HEK293 (cell line): ENCODE data around the gene THSD7B.

Experiments
- CTCF ChIA-PET: fragments of 350-600 bp; formaldehyde crosslinking; extraction: SDS; loops from one replicate; lab custom pipeline; 2021; ENCODE audit warnings: antibody characterized with exemption; lab: Yijun Ruan, JAX
- POLR2A ChIA-PET: fragments of 300-600 bp; formaldehyde crosslinking; extraction: SDS; loops from one replicate; lab custom pipeline; 2020; ENCODE audit warnings: antibody characterized with exemption, inconsistent platforms; lab: Yijun Ruan, JAX
- H3K27ac ChIP-seq: fragments of 200-500 bp; sonication (Bioruptor generic); 2 replicates; pipeline ENCODE4 v1.5.1; 2014; ENCODE audit warnings: low read depth, low read length, control low read depth, inconsistent platforms; ENCODE audit errors: extremely low read depth
- H3K36me3 ChIP-seq, 2 experiments: fragments of 200-500 bp in 1 of 2; sonication (Bioruptor generic) in 1 of 2; 1 replicate in 1 of 2; 2 replicates in 1 of 2; pipeline ENCODE4 v1.5.1; 2014 to 2017; ENCODE audit warnings: inconsistent platforms in 2 of 2, low read length in 2 of 2; ENCODE audit not compliant: control insufficient read depth in 2 of 2, insufficient read depth in 1 of 2
- H3K4me1 ChIP-seq: fragments of 200-500 bp; sonication (Bioruptor generic); 2 replicates; pipeline ENCODE4 v1.5.1; 2014; ENCODE audit warnings: mild to moderate bottlenecking, low read length, inconsistent platforms; ENCODE audit not compliant: control insufficient read depth, insufficient read depth
- H3K4me3 ChIP-seq: 2 replicates; pipeline ENCODE4 v1.5.1; 2011; ENCODE audit warnings: low read depth, mild to moderate bottlenecking, control low read depth, low read length, moderate library complexity
- H3K9me3 ChIP-seq: fragments of 200-500 bp; sonication (Bioruptor generic); 2 replicates; pipeline ENCODE4 v1.5.1; 2014; ENCODE audit warnings: low read depth, low read length, inconsistent platforms; ENCODE audit not compliant: control insufficient read depth, insufficient read depth
- AEBP2 ChIP-seq: fragments of 450-650 bp; formaldehyde crosslinking; IDR thresholded peaks from 2 replicates; pipeline ENCODE4 v1.5.1; 2016; ENCODE audit warnings: missing biosample characterization, missing genetic modification characterization, borderline replicate concordance
- HOXA7 ChIP-seq: sonication (generic); formaldehyde crosslinking; IDR thresholded peaks from 2 replicates; pipeline ENCODE4 v1.8.1; 2022; ENCODE audit warnings: missing genetic modification reagents, borderline replicate concordance
- KLF10 ChIP-seq: fragments of 450-650 bp; IDR thresholded peaks from 2 replicates; pipeline ENCODE4 v1.5.1; 2018; ENCODE audit warnings: missing biosample characterization, mild to moderate bottlenecking, missing genetic modification characterization
- SCRT1 ChIP-seq: fragments of 450-650 bp; formaldehyde crosslinking; IDR thresholded peaks from 2 replicates; pipeline ENCODE4 v1.5.1; 2016; ENCODE audit warnings: missing biosample characterization, missing genetic modification characterization, borderline replicate concordance
- ZBTB1 ChIP-seq: fragments of 450-650 bp; formaldehyde crosslinking; IDR thresholded peaks from 2 replicates; pipeline ENCODE4 v1.5.1; 2016; ENCODE audit warnings: missing biosample characterization, missing genetic modification characterization
- ZFHX2 ChIP-seq: fragments of 450-650 bp; formaldehyde crosslinking; conservative IDR thresholded peaks from 2 replicates; pipeline ENCODE4 v1.5.1; 2016; ENCODE audit warnings: missing biosample characterization, missing genetic modification characterization
- ZFP41 ChIP-seq: fragments of 450-650 bp; formaldehyde crosslinking; IDR thresholded peaks from 2 replicates; pipeline ENCODE4 v1.5.1; 2016; ENCODE audit warnings: missing biosample characterization, missing genetic modification characterization, borderline replicate concordance
- ZIC2 ChIP-seq: fragments of 450-650 bp; formaldehyde crosslinking; IDR thresholded peaks from 2 replicates; pipeline ENCODE4 v1.5.1; 2016; ENCODE audit warnings: missing biosample characterization, missing genetic modification characterization
- ZNF10 ChIP-seq: fragments of 450-650 bp; formaldehyde crosslinking; IDR thresholded peaks from 2 replicates; pipeline ENCODE4 v1.5.1; 2017; ENCODE audit warnings: missing biosample characterization, missing genetic modification characterization
- ZNF202 ChIP-seq: fragments of 450-650 bp; formaldehyde crosslinking; IDR thresholded peaks from 2 replicates; pipeline ENCODE4 v1.5.1; 2016; ENCODE audit warnings: missing biosample characterization, missing genetic modification characterization, borderline replicate concordance
- ZNF24 ChIP-seq: fragments of 450-650 bp; formaldehyde crosslinking; IDR thresholded peaks from 2 replicates; pipeline ENCODE4 v1.5.1; 2016; ENCODE audit warnings: missing biosample characterization, missing genetic modification characterization
- ZNF426 ChIP-seq: fragments of 450-650 bp; formaldehyde crosslinking; IDR thresholded peaks from 2 replicates; pipeline ENCODE4 v1.5.1; 2017; ENCODE audit warnings: missing biosample characterization, missing genetic modification characterization, mild to moderate bottlenecking, inconsistent platforms, moderate library complexity
- ZNF518A ChIP-seq: fragments of 450-650 bp; formaldehyde crosslinking; conservative IDR thresholded peaks from 2 replicates; pipeline ENCODE4 v1.5.1; 2016; ENCODE audit warnings: low read depth, missing biosample characterization, missing genetic modification characterization
- ZNF529 ChIP-seq: fragments of 450-650 bp; formaldehyde crosslinking; IDR thresholded peaks from 2 replicates; pipeline ENCODE4 v1.5.1; 2017; ENCODE audit warnings: missing genetic modification characterization, missing biosample characterization; ENCODE audit not compliant: insufficient replicate concordance
- ZNF624 ChIP-seq: fragments of 450-650 bp; formaldehyde crosslinking; IDR thresholded peaks from 2 replicates; pipeline ENCODE4 v1.5.1; 2017; ENCODE audit warnings: missing biosample characterization, missing genetic modification characterization
- ZNF654 ChIP-seq: fragments of 450-650 bp; formaldehyde crosslinking; IDR thresholded peaks from 2 replicates; pipeline ENCODE4 v1.5.1; 2016; ENCODE audit warnings: low read depth, missing biosample characterization, missing genetic modification characterization
- ZNF843 ChIP-seq: fragments of 450-650 bp; formaldehyde crosslinking; IDR thresholded peaks from 2 replicates; pipeline ENCODE4 v1.5.1; 2016; ENCODE audit warnings: missing biosample characterization, missing genetic modification characterization

THSD7B gene

GRCh38 chr2:137157851-137158250 is 392.5 kb downstream of the THSD7B start (continued):
- TF ChIP-seq ZNF518A (tag by site-specific recombination) = no peak

- ChIA-PET POLR2A (no interaction called here), CTCF (no interaction called here)
- H3K9me3 ChIP-seq = no peaks in the 10 kb centered on the region
- no peaks in the 10 kb centered on the region for H3K4me1 ChIP-seq
- no peak for TF ChIP-seq ZNF24 (tag by site-specific recombination)
- TF ChIP-seq AEBP2 (tag by site-specific recombination) = no peak
- no peak overlapping the region for H3K4me3 ChIP-seq
- H3K36me3 ChIP-seq = no peaks in the 10 kb centered on the region
- H3K27ac ChIP-seq = no peak overlapping the region
Observed at GRCh38 chr2:137161250-137161649, 395.9 kb downstream of the THSD7B start.

GRCh38 chr2:137165968-137166367 is 400.6 kb downstream of the THSD7B start:
- ChIA-PET CTCF (no interaction called here), POLR2A (no interaction called here)
- no peak overlapping the region for H3K27ac ChIP-seq
- no peaks in the 10 kb centered on the region for H3K36me3 ChIP-seq
- TF ChIP-seq ZIC2 (tag by site-specific recombination) = no peak
- TF ChIP-seq ZNF654 (tag by site-specific recombination) = no peak
- no peak for TF ChIP-seq ZBTB1 (tag by site-specific recombination)
- TF ChIP-seq KLF10 (tag by site-specific recombination) = no peak
- TF ChIP-seq ZNF624 = no peak
- no peak for TF ChIP-seq ZFHX2 (tag by site-specific recombination)
- TF ChIP-seq ZNF426 = no peak
- TF ChIP-seq ZNF529 (tag by site-specific recombination) = no peak
- TF ChIP-seq HOXA7 (CRISPR knock-in tag) = no peak
- no peak for TF ChIP-seq SCRT1 (tag by site-specific recombination)
- no peak for TF ChIP-seq ZFP41
- TF ChIP-seq ZNF10 (tag by site-specific recombination) = no peak
- no peak for TF ChIP-seq ZNF202 (tag by site-specific recombination)
- no peak for TF ChIP-seq ZNF843
- TF ChIP-seq, all 188 proteins: peak for 0
- no peak overlapping the region for H3K4me3 ChIP-seq
- H3K9me3 ChIP-seq = no peaks in the 10 kb centered on the region
- H3K4me1 ChIP-seq = no peaks in the 10 kb centered on the region
